Activated T-helper 1 cell treated with anti-CD3 and anti-CD28 coated beads, Interleukin-12 subunit alpha, Interleukin-12 subunit beta, Interleukin-2, Interleukin-4 antibody, amounts not matched to agents 30 ng/mL and 10 ng/mL and 1 ng/mL, durations not matched to agents 14 hours and 24 hours and 36 hours (primary cell): ENCODE results near the gene CLPX. TPM values are rescaled to one million over a fixed set of nuclear protein-coding genes. Genes with fewer than 3 reads are reported as not detected.
"Not testable (repeated sequence)": the region's sequence is repeated elsewhere in the genome, so short reads cannot be mapped to it uniquely, and the experiment has no call there.

Experiments used
- DNase-seq: peaks from one replicate; pipeline ENCODE4 v3.0.0; 2021; ENCODE audit warnings: low spot score
- H3K27ac Mint-ChIP-seq: one replicate; pipeline ENCODE4 v1.8.0; 2021; ENCODE audit warnings: mild to moderate bottlenecking, mixed read lengths
- H3K27me3 Mint-ChIP-seq: one replicate; pipeline ENCODE4 v1.8.0; 2022; ENCODE audit warnings: mild to moderate bottlenecking, moderate library complexity, mixed read lengths; ENCODE audit not compliant: insufficient read depth
- H3K36me3 Mint-ChIP-seq: one replicate; pipeline ENCODE4 v1.8.0; 2021; ENCODE audit warnings: low read depth, mixed read lengths
- H3K4me1 Mint-ChIP-seq: one replicate; pipeline ENCODE4 v1.8.0; 2021; ENCODE audit warnings: low read depth, mixed read lengths
- H3K4me3 Mint-ChIP-seq: one replicate; pipeline ENCODE4 v1.8.0; 2021; ENCODE audit warnings: mild to moderate bottlenecking, moderate library complexity, mixed read lengths
- H3K9me3 Mint-ChIP-seq: one replicate; pipeline ENCODE4 v1.8.0; 2021; ENCODE audit warnings: mixed read lengths
- intact Hi-C: fragments of 100-400 bp; cut with micrococcal nuclease; formaldehyde crosslinking; loops from one replicate; pipeline ENCODE4 v1.15.1; 2024
- total RNA-seq: library from RNA; stranded (reverse); gene quantifications from 2 replicates; pipeline ENCODE4 v1.2.3, GENCODE V29; 2022

CLPX gene
- total RNA-seq = 55.7 and 57.2 TPM in 2 replicates

DNA sequence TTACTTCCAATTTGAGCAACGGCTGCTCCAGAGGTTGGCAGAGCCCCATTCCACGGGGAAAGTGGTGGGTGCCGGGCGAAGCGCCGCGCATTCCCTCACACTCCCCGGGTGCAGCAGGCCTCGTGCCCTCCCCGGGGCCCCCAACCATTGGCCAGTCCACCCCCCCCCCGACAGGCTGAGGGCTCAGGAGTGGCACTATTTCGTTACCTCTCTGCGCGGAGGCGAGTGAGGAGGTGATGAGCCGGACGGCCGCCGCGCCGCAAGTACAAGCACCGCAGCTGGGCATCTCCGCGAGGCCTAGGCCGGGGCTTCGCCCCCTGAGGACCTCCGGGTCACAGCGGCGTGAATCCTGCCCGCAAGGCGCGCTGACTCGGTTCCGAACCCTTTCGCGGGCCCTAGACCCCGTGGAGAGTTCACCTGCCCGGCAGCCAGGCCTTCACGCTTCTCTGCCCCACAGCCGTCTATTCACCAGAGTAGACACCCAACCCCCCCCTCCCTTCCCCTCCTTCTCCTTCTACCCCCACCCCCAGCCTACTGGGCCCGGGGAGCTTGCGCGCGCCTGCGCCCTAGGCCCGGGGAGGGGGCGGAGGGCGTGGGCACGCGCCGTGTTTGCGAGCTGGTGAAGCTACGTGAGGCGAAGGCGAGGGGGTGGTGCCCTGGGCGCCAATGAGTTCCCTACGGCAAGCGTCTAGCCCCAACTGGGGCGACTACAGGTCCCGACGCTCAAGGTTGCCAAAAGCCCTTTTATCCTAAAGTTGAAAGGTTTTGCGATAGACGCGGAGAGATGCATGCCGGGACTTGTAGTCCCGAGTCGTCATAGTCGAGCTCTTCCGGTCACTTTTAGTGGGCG lies at the start of gene CLPX:
Gene CLPX (minus strand): TSS at position 475 of the 850 bp plus-strand sequence. CDS start 189 bp downstream, at position 286.
- Mint-ChIP-seq H3K4me3 (peak within 1 kb of the TSS; percentile 98), H3K27me3 (no peaks in the 10 kb centered on the region), H3K9me3 (no peaks in the 10 kb centered on the region), H3K4me1 (peaks cover 24% of the 10 kb centered on the region), H3K36me3 (peaks cover 5% of the 10 kb centered on the region), H3K27ac (peak within 1 kb of the TSS; percentile 92)
- DNase-seq = peak; percentile 86
- intact Hi-C loops = loop anchor here (1.0 to 10.0 kb wide), 13 partner anchors 52 to 360 kb away; partner anchors contain the start of genes DPP8, HACD3, PARP16 and PDCD7

DNA sequence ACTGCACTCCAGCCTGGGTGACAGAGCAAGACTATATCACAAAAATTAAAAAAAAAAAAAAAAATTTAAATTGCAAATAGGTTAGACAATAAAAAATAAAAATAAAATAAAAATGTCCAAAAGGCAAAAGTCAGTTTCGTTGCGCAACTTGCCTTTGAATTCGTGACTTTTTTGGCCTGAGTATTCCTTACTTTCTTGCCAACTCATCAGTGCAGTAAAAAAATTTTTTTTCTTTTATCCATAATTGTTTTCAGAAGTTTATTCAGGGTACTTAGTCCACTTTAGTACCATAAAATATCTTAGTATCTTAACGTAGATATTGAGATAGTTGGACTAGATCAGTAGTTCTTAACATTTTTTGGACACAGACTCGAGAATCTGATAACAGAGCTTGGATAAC lies 48.6 kb upstream of the CLPX start:
- Mint-ChIP-seq H3K9me3 (no peaks in the 10 kb centered on the region), H3K4me3 (no peak overlapping the region), H3K27me3 (no peaks in the 10 kb centered on the region), H3K27ac (no peak overlapping the region), H3K4me1 (no peaks in the 10 kb centered on the region), H3K36me3 (no peaks in the 10 kb centered on the region)
- DNase-seq = no peak
- intact Hi-C loops = no loop called here

DNA sequence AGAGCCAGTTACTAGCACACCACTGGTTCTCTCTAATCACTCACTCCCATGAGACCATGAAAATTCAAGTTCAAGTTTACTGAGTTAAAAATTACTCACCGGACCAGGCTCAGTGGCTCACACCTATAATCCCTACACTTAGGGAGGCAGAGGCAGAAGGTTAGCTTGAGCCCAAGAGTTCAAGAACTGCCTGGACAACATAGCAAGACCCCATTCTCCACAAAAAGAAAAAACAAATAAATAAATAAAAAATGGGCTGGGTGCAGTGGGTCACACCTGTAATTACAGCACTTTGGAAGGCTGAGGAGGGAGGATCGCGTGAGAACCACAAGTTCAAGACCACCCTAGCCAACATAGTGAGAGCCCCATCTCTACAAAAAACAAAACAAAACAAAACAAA lies 47.4 kb upstream of the CLPX start:
- no peaks in the 10 kb centered on the region for H3K36me3 Mint-ChIP-seq
- H3K9me3 Mint-ChIP-seq = no peaks in the 10 kb centered on the region
- H3K27me3 Mint-ChIP-seq = no peaks in the 10 kb centered on the region
- DNase-seq = no peak
- no peak overlapping the region for H3K4me3 Mint-ChIP-seq
- H3K27ac Mint-ChIP-seq = no peak overlapping the region
- no peaks in the 10 kb centered on the region for H3K4me1 Mint-ChIP-seq
- intact Hi-C loops = no loop called here

DNA sequence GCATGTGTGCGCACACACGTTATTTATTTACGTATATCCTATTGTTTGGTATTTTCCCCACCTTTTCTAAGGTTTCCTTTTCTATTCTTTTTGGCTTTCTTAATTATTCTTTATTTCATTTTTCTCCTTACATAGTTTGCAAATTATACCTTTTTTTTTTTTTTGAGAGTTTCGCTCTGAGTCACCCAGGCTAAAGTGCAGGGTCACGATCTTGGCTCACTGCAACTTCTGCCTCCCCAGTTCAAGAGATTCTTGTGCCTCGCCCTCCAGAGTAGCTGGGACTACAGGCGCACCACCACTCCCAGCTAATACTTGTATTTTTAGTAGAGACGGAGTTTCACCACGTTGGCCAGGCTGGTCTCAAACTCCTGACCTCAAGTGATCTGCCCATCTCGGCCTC lies 46.2 kb upstream of the CLPX start:
- Mint-ChIP-seq H3K27me3 (no peaks in the 10 kb centered on the region), H3K4me3 (no peak overlapping the region), H3K9me3 (no peaks in the 10 kb centered on the region), H3K4me1 (no peaks in the 10 kb centered on the region), H3K36me3 (no peaks in the 10 kb centered on the region), H3K27ac (no peak overlapping the region)
- intact Hi-C loops = no loop called here
- no peak for DNase-seq

DNA sequence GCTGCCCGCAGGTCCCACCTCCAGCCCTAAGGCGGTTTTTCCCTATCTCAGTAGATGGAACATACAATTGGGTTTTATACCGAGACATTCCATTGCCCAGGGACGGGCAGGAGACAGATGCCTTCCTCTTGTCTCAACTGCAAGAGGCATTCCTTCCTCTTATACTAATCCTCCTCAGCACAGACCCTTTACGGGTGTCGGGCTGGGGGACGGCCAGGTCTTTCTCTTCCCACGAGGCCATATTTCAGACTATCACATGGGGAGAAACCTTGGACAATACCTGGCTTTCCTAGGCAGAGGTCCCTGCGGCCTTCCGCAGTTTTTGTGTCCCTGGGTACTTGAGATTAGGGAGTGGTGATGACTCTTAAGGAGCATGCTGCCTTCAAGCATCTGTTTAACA lies 41.8 kb upstream of the CLPX start:
- H3K36me3 Mint-ChIP-seq, H3K27ac Mint-ChIP-seq, H3K4me1 Mint-ChIP-seq, intact Hi-C loops, H3K9me3 Mint-ChIP-seq, H3K4me3 Mint-ChIP-seq, H3K27me3 Mint-ChIP-seq, DNase-seq: not testable (repeated sequence)

DNA sequence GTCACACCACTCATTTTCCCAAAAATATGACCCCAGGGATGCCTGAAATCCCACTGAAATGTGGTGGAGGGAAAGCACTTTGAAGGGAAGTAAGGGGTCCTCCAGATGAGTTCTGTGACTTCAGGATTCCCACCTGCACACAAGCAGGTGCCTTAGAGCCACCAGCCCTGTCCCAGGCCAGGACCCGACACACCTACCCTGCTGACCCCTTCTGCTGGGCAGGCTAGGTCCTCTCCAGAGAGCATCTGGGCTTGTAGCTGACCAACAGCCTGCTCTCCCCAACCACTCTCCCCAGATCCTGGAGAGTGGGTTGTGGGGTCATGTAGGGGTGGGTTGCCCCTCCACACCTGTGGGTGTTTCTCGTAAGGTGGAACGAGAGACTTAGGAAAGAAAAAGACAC lies 41.1 kb upstream of the CLPX start:
- no peaks in the 10 kb centered on the region for H3K4me1 Mint-ChIP-seq
- intact Hi-C loops = no loop called here
- H3K36me3 Mint-ChIP-seq = no peaks in the 10 kb centered on the region
- H3K4me3 Mint-ChIP-seq = no peak overlapping the region
- H3K9me3 Mint-ChIP-seq = no peaks in the 10 kb centered on the region
- no peak overlapping the region for H3K27ac Mint-ChIP-seq
- H3K27me3 Mint-ChIP-seq = peaks cover 5% of the 10 kb centered on the region
- DNase-seq = no peak

DNA sequence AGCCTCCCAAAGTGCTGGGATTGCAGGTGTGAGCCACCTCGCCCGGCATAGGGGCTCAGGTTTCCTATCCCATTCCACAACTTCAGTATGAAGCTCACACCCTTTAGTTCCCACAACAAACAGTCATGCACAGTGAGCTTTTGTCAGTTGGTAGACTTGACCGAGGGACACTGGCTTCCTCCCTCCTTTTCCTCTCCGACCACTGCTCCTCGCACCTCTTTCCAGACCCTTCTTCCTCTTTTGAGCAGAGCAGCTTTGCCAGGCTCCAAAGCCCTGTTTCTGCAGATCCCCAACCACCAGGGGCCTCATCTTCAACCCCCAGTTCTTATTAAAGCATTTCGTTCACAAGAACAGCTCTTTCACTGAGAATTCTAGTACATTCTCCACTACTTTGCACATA lies 38.9 kb upstream of the CLPX start:
- Mint-ChIP-seq H3K27ac (no peak overlapping the region), H3K36me3 (no peaks in the 10 kb centered on the region), H3K9me3 (no peaks in the 10 kb centered on the region), H3K4me3 (no peak overlapping the region), H3K4me1 (peaks cover 5% of the 10 kb centered on the region), H3K27me3 (peaks cover 5% of the 10 kb centered on the region)
- DNase-seq = no peak
- intact Hi-C loops = no loop called here

DNA sequence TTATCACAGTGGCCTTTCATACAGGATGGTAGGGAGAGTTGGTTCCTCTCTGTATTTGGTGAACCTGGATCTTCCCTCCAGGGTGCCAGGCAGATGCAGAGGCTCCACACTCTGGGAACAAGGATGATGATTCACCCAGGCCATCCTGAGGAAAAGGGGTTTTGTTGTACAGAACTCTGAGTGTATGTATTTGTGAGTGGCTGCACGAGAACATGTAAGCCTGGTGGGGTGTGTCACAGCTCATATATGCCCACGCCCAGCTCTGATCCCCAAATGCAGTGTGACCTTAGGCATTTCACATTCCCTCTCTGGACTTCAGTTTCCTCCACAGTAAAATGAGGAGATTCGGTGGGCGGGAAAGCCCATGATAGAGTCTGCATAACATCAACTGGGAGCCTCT lies 37.7 kb upstream of the CLPX start:
- Mint-ChIP-seq H3K9me3 (no peaks in the 10 kb centered on the region), H3K4me1 (peaks cover 10% of the 10 kb centered on the region)

DNA sequence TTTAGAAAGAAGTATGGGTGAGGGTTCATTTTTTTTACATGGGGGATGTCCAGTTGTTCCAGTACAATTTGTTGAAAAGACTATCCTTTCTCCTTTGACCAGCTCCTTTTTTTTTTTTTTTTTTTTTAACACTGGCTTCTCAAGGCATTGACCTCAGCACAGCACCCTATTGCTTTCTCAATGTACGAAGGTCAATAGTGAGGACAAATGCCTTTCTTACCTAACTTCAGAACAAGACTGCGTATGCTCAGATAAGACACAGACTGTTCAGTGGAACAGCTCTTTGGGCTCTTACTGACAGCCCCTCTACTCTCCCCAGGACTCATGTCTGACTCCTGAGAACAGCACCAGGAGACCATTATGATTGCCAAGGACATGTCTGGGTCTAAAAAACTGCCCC lies 36.6 kb upstream of the CLPX start:
- intact Hi-C loops = no loop called here
- Mint-ChIP-seq H3K36me3 (no peaks in the 10 kb centered on the region), H3K27me3 (peaks cover 5% of the 10 kb centered on the region), H3K4me3 (no peak overlapping the region), H3K27ac (no peak overlapping the region), H3K9me3 (no peaks in the 10 kb centered on the region), H3K4me1 (peaks cover 10% of the 10 kb centered on the region)
- no peak for DNase-seq

More for the DNA sequence above, 37.7 kb upstream of the CLPX start:
- DNase-seq = no peak
- no peak overlapping the region for H3K4me3 Mint-ChIP-seq
- H3K27me3 Mint-ChIP-seq = peaks cover 5% of the 10 kb centered on the region
- intact Hi-C loops = no loop called here
- H3K27ac Mint-ChIP-seq = no peak overlapping the region
- no peaks in the 10 kb centered on the region for H3K36me3 Mint-ChIP-seq

DNA sequence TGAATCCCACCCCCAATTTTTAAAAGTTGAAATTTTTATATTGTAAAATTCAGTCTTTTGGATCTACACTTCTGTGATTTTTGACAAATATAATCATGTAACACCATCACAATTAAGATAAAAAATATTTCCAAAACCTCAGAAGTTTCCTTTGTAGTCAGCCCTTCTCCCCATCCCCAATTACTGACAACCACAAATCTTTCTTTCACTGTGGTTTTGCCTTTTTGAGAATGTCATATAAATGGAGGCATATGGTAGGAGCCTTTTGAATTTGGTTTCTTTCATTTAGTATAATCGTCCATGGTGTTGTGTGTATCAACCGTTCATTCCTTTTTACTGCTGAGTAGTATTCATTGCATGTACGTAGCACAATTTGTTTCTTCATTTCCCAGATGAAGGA lies 34.0 kb upstream of the CLPX start:
- Mint-ChIP-seq H3K4me1 (peaks cover 10% of the 10 kb centered on the region), H3K36me3 (no peaks in the 10 kb centered on the region), H3K9me3 (no peaks in the 10 kb centered on the region), H3K27ac (no peak overlapping the region), H3K4me3 (no peak overlapping the region), H3K27me3 (peaks cover 2% of the 10 kb centered on the region)
- intact Hi-C loops = no loop called here
- DNase-seq = no peak

DNA sequence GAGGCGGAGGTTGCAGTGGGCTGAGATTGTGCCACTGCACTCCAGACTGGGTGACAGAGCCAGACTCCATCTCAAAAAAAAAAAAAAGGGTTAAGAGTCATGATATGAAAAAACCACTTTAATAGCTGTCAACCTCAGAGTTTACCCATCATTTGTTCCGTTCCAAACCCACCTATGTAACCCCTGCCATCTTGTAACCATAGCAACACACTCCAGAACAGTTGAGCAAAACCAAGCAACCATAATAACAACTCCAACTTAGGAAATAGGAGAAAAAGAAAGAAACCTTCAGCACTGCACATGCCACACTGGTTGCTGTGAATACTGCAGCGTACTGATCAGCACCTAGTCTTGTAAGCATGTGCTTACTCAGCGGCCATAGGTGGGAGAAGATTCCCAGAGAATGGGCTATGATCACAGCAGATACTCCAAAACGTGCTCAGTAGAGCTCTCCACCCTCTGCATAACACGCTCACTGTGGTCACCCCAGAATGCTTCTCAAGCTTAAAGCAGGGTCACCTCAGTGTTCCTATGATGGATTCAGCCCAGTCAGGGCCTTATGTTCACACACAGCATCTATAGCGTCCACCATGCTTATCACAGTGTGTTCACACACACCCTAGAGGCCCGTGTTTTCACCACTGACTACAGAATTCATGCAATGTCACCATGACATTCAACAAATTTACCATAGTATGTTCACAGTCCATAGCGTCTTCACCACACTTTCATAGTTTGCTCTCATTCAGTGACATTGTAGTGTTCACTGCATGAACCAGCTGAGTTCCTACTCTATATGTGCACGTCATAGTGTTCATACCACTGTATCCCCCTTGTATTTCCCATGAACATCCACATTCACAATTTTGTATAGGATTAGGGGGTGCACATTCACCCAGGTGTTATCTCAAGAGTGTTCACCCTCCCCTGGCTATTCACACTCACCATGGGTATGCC lies 32.7 kb upstream of the CLPX start:
- no peak for DNase-seq
- H3K4me1 Mint-ChIP-seq = peaks cover 10% of the 10 kb centered on the region
- no peaks in the 10 kb centered on the region for H3K36me3 Mint-ChIP-seq
- no peaks in the 10 kb centered on the region for H3K9me3 Mint-ChIP-seq
- peaks cover 2% of the 10 kb centered on the region for H3K27me3 Mint-ChIP-seq
- no peak overlapping the region for H3K4me3 Mint-ChIP-seq
- no peak overlapping the region for H3K27ac Mint-ChIP-seq
- intact Hi-C loops = no loop called here

DNA sequence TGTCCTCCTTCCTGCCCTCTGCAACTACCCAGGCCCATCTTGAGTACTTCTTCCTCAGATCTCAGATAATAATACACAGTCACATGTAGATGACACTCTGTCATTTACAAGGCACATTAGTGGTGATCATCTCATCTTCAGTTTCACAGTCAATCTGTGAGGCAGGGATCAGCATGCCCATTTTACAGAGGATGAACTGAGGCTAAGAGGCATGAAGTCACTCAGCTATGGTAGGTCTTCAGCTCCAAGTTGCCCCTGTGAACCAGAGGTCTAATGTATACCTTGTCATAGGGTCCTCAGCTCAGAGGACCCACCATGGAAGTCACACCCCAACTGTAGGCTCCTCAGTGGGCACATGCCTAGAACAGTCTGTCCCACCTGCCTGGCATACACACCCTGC lies 30.4 kb upstream of the CLPX start:
- Mint-ChIP-seq H3K4me3 (no peak overlapping the region), H3K27me3 (no peaks in the 10 kb centered on the region), H3K4me1 (peaks cover 10% of the 10 kb centered on the region), H3K9me3 (no peaks in the 10 kb centered on the region), H3K36me3 (no peaks in the 10 kb centered on the region), H3K27ac (no peak overlapping the region)
- intact Hi-C loops = no loop called here
- no peak for DNase-seq

DNA sequence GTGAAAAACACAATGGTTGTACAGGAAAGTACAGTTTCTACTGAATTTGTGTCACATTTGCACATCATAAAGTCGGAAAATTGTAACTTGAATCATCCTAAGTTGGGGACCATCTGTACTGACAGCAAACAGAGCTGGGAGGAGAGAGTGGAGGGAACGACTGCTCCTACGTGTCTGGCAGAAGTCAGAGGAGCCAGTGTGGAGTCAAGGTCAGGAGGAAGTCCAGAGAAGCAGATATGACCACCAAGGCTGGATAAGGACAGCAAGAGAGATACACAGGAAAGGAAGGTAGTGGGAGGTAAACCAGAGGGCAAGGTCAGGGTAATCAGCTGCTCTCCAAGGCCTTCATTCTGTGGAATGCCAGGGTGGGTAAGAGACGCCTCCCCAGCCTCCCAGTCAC lies 28.9 kb upstream of the CLPX start:
- DNase-seq = no peak
- Mint-ChIP-seq H3K36me3 (no peaks in the 10 kb centered on the region), H3K4me1 (peaks cover 6% of the 10 kb centered on the region), H3K9me3 (no peaks in the 10 kb centered on the region), H3K27me3 (peaks cover 2% of the 10 kb centered on the region), H3K27ac (peak overlapping the region; percentile 27), H3K4me3 (no peak overlapping the region)
- intact Hi-C loops = no loop called here
